Thymus (tissue), 11 donors: Measurements from ENCODE around the gene ST6GAL2. TPM values are rescaled to one million over a fixed set of nuclear protein-coding genes. Genes with fewer than 3 reads are reported as not detected.

Source experiments
- DNase-seq, 9 donors: peaks; one replicate each; pipeline ENCODE4 v3.0.0-alpha.2; 2013; ENCODE audit warnings: low spot score in 9 of 9, low read depth in 6 of 9, missing footprints in 1 of 9
- H3K27ac ChIP-seq, 2 donors: one replicate each; pipeline ENCODE4 v1.5.1; 2013; ENCODE audit warnings: control low read depth in 1 of 2, low read depth in 1 of 2, low read length in 1 of 2, mild to moderate bottlenecking in 1 of 2, moderate library complexity in 1 of 2
- H3K27me3 ChIP-seq, 2 donors: one replicate each; pipeline ENCODE4 v1.5.1; 2013; ENCODE audit warnings: low read length in 1 of 2; ENCODE audit not compliant: control insufficient read depth in 2 of 2, insufficient read depth in 1 of 2
- H3K36me3 ChIP-seq, 2 donors: one replicate each; pipeline ENCODE4 v1.5.1; 2013; ENCODE audit warnings: low read length in 1 of 2, mild to moderate bottlenecking in 1 of 2, moderate library complexity in 1 of 2; ENCODE audit not compliant: control insufficient read depth in 2 of 2, insufficient read depth in 2 of 2
- H3K4me1 ChIP-seq, 2 donors: one replicate each; pipeline ENCODE4 v1.5.1; 2013; ENCODE audit warnings: low read length in 2 of 2; ENCODE audit not compliant: control insufficient read depth in 2 of 2, insufficient read depth in 2 of 2
- H3K4me3 ChIP-seq, 2 donors: one replicate each; pipeline ENCODE4 v1.5.1; 2013; ENCODE audit warnings: low read length in 2 of 2, control low read depth in 1 of 2, mild to moderate bottlenecking in 1 of 2
- H3K9me3 ChIP-seq, 2 donors: one replicate each; pipeline ENCODE4 v1.5.1; 2013; ENCODE audit warnings: low read length in 1 of 2, mild to moderate bottlenecking in 1 of 2; ENCODE audit not compliant: control insufficient read depth in 2 of 2, insufficient read depth in 1 of 2
- WGBS: extraction: QIAGEN DNeasy Blood & Tissue Kit; methylation state at CpG from one replicate; pipeline ENCODE4 v1.1.7; 2013; 5-methylcytosine and 5-hydroxymethylcytosine counted together
- polyA plus RNA-seq: library from polyadenylated mRNA; stranded (reverse); fragments of 200-250 nt; gene quantifications from one replicate; pipeline ENCODE4 v1.2.3, GENCODE V29; 2013
- total RNA-seq: library from RNA; stranded (reverse); fragments of 120-200 nt; gene quantifications from one replicate; pipeline ENCODE4 v1.2.4, GENCODE V29; 2013
- donor health status: healthy.

ST6GAL2 gene
- total and polyA plus RNA-seq, 2 donors = 0.57 to 0.94 TPM

GRCh38 chr2:106812841-106813240 lies 73.1 kb downstream of the ST6GAL2 start:
- no peak overlapping the region for H3K27ac ChIP-seq
- 94% methylated on average over 5 of the region's 5 CpGs for WGBS

GRCh38 chr2:106812383-106812782 lies 73.6 kb downstream of the ST6GAL2 start:
- Histone ChIP-seq H3K4me1 (no peaks in the 10 kb centered on the region), H3K27ac (no peak overlapping the region), H3K36me3 (no peaks in the 10 kb centered on the region), H3K27me3 (no peaks in the 10 kb centered on the region), H3K9me3 (peaks cover 0 to 2% of the 10 kb centered on the region in 2 donors), H3K4me3 (no peak overlapping the region)
- DNase-seq = no peak
- 92% methylated on average over 4 of the region's 4 CpGs for WGBS

More at GRCh38 chr2:106812841-106813240, 73.1 kb downstream of the ST6GAL2 start:
- Histone ChIP-seq H3K36me3 (no peaks in the 10 kb centered on the region), H3K27me3 (no peaks in the 10 kb centered on the region), H3K9me3 (peaks cover 0 to 6% of the 10 kb centered on the region in 2 donors), H3K4me1 (no peaks in the 10 kb centered on the region), H3K4me3 (no peak overlapping the region)
- DNase-seq = no peak

- Histone ChIP-seq H3K4me3 (no peak overlapping the region), H3K27me3 (no peaks in the 10 kb centered on the region), H3K27ac (no peak overlapping the region), H3K4me1 (no peaks in the 10 kb centered on the region), H3K36me3 (no peaks in the 10 kb centered on the region), H3K9me3 (no peaks in the 10 kb centered on the region)
- no peak for DNase-seq
- WGBS = 95% methylated on average over 2 of the region's 2 CpGs
Measured at GRCh38 chr2:106805716-106806115, 80.3 kb downstream of the ST6GAL2 start.

- Histone ChIP-seq H3K4me1 (no peaks in the 10 kb centered on the region), H3K9me3 (no peaks in the 10 kb centered on the region), H3K36me3 (no peaks in the 10 kb centered on the region), H3K4me3 (no peak overlapping the region), H3K27ac (no peak overlapping the region), H3K27me3 (no peaks in the 10 kb centered on the region)
- WGBS = 68% methylated on average over 1 of the region's 1 CpG
- DNase-seq = no peak
Measured at GRCh38 chr2:106804161-106804560, 81.8 kb downstream of the ST6GAL2 start.

- WGBS = 69% methylated on average over 10 of the region's 10 CpGs
- no peaks in the 10 kb centered on the region for H3K9me3 ChIP-seq
- H3K27me3 ChIP-seq = no peaks in the 10 kb centered on the region
- no peak overlapping the region for H3K4me3 ChIP-seq
- no peaks in the 10 kb centered on the region for H3K36me3 ChIP-seq
- DNase-seq = no peak
- no peaks in the 10 kb centered on the region for H3K4me1 ChIP-seq
- no peak overlapping the region for H3K27ac ChIP-seq
Measured at GRCh38 chr2:106800976-106801655, 84.9 kb downstream of the ST6GAL2 start.

- 95% methylated on average over 4 of the region's 4 CpGs for WGBS
- no peaks in the 10 kb centered on the region for H3K27me3 ChIP-seq
- no peaks in the 10 kb centered on the region for H3K36me3 ChIP-seq
- no peak overlapping the region for H3K27ac ChIP-seq
- no peak overlapping the region for H3K4me3 ChIP-seq
- no peaks in the 10 kb centered on the region for H3K4me1 ChIP-seq
- no peaks in the 10 kb centered on the region for H3K9me3 ChIP-seq
- no peak for DNase-seq
Measured at GRCh38 chr2:106800180-106800579, 85.8 kb downstream of the ST6GAL2 start.

GRCh38 chr2:106798826-106799552 lies 87.0 kb downstream of the ST6GAL2 start:
- Histone ChIP-seq H3K27me3 (no peaks in the 10 kb centered on the region), H3K27ac (no peak overlapping the region), H3K4me1 (no peaks in the 10 kb centered on the region), H3K9me3 (no peaks in the 10 kb centered on the region), H3K36me3 (no peaks in the 10 kb centered on the region), H3K4me3 (no peak overlapping the region)
- DNase-seq = no peak
- WGBS = 85% methylated on average over 5 of the region's 5 CpGs

- H3K4me1 ChIP-seq = no peaks in the 10 kb centered on the region
- 94% methylated on average over 5 of the region's 5 CpGs for WGBS
- H3K27me3 ChIP-seq = no peaks in the 10 kb centered on the region
- no peak for DNase-seq
- no peak overlapping the region for H3K27ac ChIP-seq
- H3K36me3 ChIP-seq = no peaks in the 10 kb centered on the region
- H3K9me3 ChIP-seq = no peaks in the 10 kb centered on the region
- no peak overlapping the region for H3K4me3 ChIP-seq
Measured at GRCh38 chr2:106797494-106797893, 88.5 kb downstream of the ST6GAL2 start.

- Histone ChIP-seq H3K27ac (no peak overlapping the region), H3K9me3 (peaks cover 0 to 9% of the 10 kb centered on the region in 2 donors), H3K4me3 (no peak overlapping the region), H3K36me3 (no peaks in the 10 kb centered on the region), H3K4me1 (no peaks in the 10 kb centered on the region), H3K27me3 (no peaks in the 10 kb centered on the region)
- WGBS = 89% methylated on average over 2 of the region's 2 CpGs
- DNase-seq = no peak
Measured at GRCh38 chr2:106792671-106793070, 93.3 kb downstream of the ST6GAL2 start.
